ENCODE data around the gene ARHGEF12.

The ARHGEF12 gene

GRCh38 chr11:120334332-120334731 lies 1.9 kb upstream of the ARHGEF12 start:
- Histone ChIP-seq H3K36me3 (ENCODE audit: low read length) (no peaks in the 10 kb centered on the region), H3K79me2 (ENCODE audit: insufficient read depth, low read length) (no peaks in the 10 kb centered on the region), H3K27ac (ENCODE audit: low read depth, low read length) (no peak overlapping the region)

GRCh38 chr11:120334894-120335462 lies 1.2 kb upstream of the ARHGEF12 start:
- peaks cover 19% of the 10 kb centered on the region for H4K20me1 ChIP-seq (ENCODE audit: low read depth, low read length)
- H3K9me2 ChIP-seq (replicated peaks; ENCODE audit: insufficient read depth, low read length) = no peaks in the 10 kb centered on the region
- no peaks in the 10 kb centered on the region for H3K36me3 ChIP-seq (ENCODE audit: low read length)
- no peaks in the 10 kb centered on the region for H3K79me2 ChIP-seq (ENCODE audit: insufficient read depth, low read length)
- H3K9ac ChIP-seq (ENCODE audit: low read length) = peak overlapping the region; percentile 70; the same call in 1 of the 2 replicates
- H3K27me3 ChIP-seq (ENCODE audit: low read length) = no peaks in the 10 kb centered on the region
- H3F3A ChIP-seq (ENCODE audit: insufficient read depth) = peaks cover 16% of the 10 kb centered on the region
- H3K27ac ChIP-seq (ENCODE audit: low read depth, low read length) = no peak overlapping the region; the same call in 1 of the 2 replicates
- TF ChIP-seq EZH2phosphoT487 (conservative IDR thresholded peaks at IDR 0.05; ENCODE audit: low read length) (no peak), CTCF (IDR thresholded peaks at IDR 0.05; ENCODE audit: insufficient read depth, low read length, poor library complexity, severe bottlenecking) (peak; percentile 24)
- H3K9me3 ChIP-seq (ENCODE audit: insufficient read depth, low read length) = no peaks in the 10 kb centered on the region
- peak overlapping the region; percentile 90 for H2AFZ ChIP-seq (ENCODE audit: low read depth, low read length, severe bottlenecking)
- H3K4me2 ChIP-seq (ENCODE audit: low read depth, low read length, poor library complexity, severe bottlenecking) = peak overlapping the region; percentile 96
- H3K4me3 ChIP-seq (ENCODE audit: insufficient read depth, low read length, poor library complexity, severe bottlenecking) = peak overlapping the region; percentile 88

More at GRCh38 chr11:120334332-120334731, 1.9 kb upstream of the ARHGEF12 start:
- Histone ChIP-seq H4K20me1 (ENCODE audit: low read depth, low read length) (peaks cover 17% of the 10 kb centered on the region), H2AFZ (ENCODE audit: low read depth, low read length, severe bottlenecking) (no peak overlapping the region), H3K9me2 (replicated peaks; ENCODE audit: insufficient read depth, low read length) (no peaks in the 10 kb centered on the region), H3K9ac (ENCODE audit: low read length) (no peak overlapping the region), H3K4me2 (ENCODE audit: low read depth, low read length, poor library complexity, severe bottlenecking) (no peak overlapping the region), H3K9me3 (ENCODE audit: insufficient read depth, low read length) (no peaks in the 10 kb centered on the region), H3F3A (ENCODE audit: insufficient read depth) (peaks cover 13% of the 10 kb centered on the region), H3K27me3 (ENCODE audit: low read length) (no peaks in the 10 kb centered on the region), H3K4me3 (ENCODE audit: insufficient read depth, low read length, poor library complexity, severe bottlenecking) (no peak overlapping the region)
- TF ChIP-seq CTCF (IDR thresholded peaks at IDR 0.05; ENCODE audit: insufficient read depth, low read length, poor library complexity, severe bottlenecking) (no peak), EZH2phosphoT487 (conservative IDR thresholded peaks at IDR 0.05; ENCODE audit: low read length) (no peak)

GRCh38 chr11:120335556-120335907 lies 681 bp upstream of the ARHGEF12 start:
- H3K9me2 ChIP-seq (replicated peaks; ENCODE audit: insufficient read depth, low read length) = no peaks in the 10 kb centered on the region
- H3F3A ChIP-seq (ENCODE audit: insufficient read depth) = peaks cover 16% of the 10 kb centered on the region
- H3K36me3 ChIP-seq (ENCODE audit: low read length) = no peaks in the 10 kb centered on the region
- H3K27ac ChIP-seq (ENCODE audit: low read depth, low read length) = peak overlapping the region; percentile 2
- peak overlapping the region; percentile 70 for H3K9ac ChIP-seq (ENCODE audit: low read length)
- H3K9me3 ChIP-seq (ENCODE audit: insufficient read depth, low read length) = no peaks in the 10 kb centered on the region
- H3K27me3 ChIP-seq (ENCODE audit: low read length) = no peaks in the 10 kb centered on the region
- peaks cover 24% of the 10 kb centered on the region for H4K20me1 ChIP-seq (ENCODE audit: low read depth, low read length)
- peak overlapping the region; percentile 96 for H3K4me2 ChIP-seq (ENCODE audit: low read depth, low read length, poor library complexity, severe bottlenecking)
- TF ChIP-seq EZH2phosphoT487 (conservative IDR thresholded peaks at IDR 0.05; ENCODE audit: low read length) (no peak), CTCF (IDR thresholded peaks at IDR 0.05; ENCODE audit: insufficient read depth, low read length, poor library complexity, severe bottlenecking) (no peak)
- H3K79me2 ChIP-seq (ENCODE audit: insufficient read depth, low read length) = no peaks in the 10 kb centered on the region
- peak overlapping the region; percentile 88 for H3K4me3 ChIP-seq (ENCODE audit: insufficient read depth, low read length, poor library complexity, severe bottlenecking)
- H2AFZ ChIP-seq (ENCODE audit: low read depth, low read length, severe bottlenecking) = peak overlapping the region; percentile 90
